ENCODE results near the gene TMEM266.

The TMEM266 gene

DNA sequence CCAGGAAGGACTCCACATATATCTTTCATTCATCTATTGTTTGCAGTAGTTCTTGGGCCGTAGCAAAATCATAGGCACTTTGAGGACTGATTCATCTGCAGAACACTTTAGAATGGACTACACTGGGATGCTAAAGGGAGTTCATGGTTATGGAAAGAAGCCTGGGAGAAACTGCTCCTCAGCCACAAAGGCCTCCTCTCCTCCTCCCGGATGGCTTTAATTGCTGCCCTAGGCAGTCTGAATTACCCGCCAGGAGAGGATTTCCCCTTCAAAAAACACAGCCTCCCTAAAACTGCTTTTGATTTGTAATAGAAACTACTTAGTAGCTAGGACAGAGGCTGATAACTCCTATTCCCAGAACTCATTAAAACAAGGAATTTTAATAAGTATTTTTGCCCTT lies 4.6 kb downstream of the TMEM266 start:
- in situ Hi-C loops (cut with MboI; ENCODE audit: low pct_unique_long_range_greater_than_20kb, low sequenced_read_pairs), result no loop called here
- DNase-seq, result no peak

GRCh38 chr15:76065245-76065644 lies 5.5 kb downstream of the TMEM266 start:
- peak; percentile 67 for DNase-seq
- in situ Hi-C loops (cut with MboI; ENCODE audit: low pct_unique_long_range_greater_than_20kb, low sequenced_read_pairs), result no loop called here

DNA sequence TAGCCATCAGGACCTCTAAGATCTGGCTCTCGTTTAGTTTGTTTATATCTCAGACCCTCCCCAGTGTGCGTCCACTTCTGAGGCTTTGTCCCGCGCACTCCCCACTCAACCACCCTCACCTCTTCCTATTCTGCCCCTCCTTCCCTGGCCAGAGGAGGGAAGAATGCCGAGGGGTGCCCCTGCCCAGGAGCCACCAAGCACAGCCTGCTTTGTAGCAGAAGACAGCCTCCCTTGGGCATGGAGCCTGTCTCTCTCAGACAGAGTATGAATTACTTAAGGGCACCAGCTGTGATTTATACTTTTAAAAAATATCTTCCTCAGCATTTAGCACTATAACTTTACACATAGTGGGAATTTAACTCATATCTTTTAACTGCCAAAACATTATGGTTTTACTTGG lies 6.0 kb downstream of the TMEM266 start:
- in situ Hi-C loops (cut with MboI; ENCODE audit: low pct_unique_long_range_greater_than_20kb, low sequenced_read_pairs), result no loop called here
- DNase-seq, result no peak

DNA sequence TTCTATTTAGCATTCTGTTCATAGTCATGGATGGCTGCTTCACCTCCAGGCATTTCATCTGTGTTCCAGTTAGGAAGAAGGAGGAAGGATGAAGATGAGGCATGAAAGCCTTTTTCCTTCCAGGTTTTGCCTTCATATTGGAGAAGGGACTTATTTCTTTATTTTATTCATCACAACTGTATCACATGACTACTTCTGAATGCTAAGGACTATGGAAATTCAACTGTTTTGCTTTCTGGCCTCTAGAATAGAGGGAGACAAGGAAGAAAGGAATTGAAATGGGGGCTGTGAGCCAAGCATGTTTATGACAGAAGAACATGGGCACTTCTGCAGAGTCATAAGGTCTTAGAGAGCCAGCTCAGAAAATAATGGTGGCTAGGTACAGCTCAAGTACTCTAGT lies 10.4 kb downstream of the TMEM266 start:
- in situ Hi-C loops (cut with MboI; ENCODE audit: low pct_unique_long_range_greater_than_20kb, low sequenced_read_pairs), result no loop called here
- DNase-seq, result no peak

GRCh38 chr15:76070921-76071635 lies 11.3 kb downstream of the TMEM266 start:
- no peak for DNase-seq
- in situ Hi-C loops (cut with MboI; ENCODE audit: low pct_unique_long_range_greater_than_20kb, low sequenced_read_pairs), result no loop called here

DNA sequence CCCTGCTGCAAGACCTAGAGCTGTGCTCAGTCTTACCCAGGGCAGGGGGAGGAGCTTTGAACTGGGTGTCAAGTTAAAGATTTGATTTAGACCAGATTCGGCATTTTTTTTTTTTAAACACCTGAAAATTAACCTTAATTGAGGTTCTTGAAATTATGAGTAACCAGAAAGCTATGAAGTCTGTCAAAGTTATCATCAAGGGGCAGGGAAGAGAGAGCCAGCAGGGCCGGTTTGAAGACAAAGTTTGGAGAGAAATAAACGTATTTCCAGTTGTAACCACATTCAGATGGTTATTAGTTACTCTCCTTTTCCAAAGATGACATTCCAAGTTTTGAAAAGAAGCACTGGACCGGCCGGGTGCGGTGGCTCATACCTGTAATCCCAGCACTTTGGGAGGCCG lies 12.0 kb downstream of the TMEM266 start:
- DNase-seq, result no peak
- in situ Hi-C loops (cut with MboI; ENCODE audit: low pct_unique_long_range_greater_than_20kb, low sequenced_read_pairs), result no loop called here

DNA sequence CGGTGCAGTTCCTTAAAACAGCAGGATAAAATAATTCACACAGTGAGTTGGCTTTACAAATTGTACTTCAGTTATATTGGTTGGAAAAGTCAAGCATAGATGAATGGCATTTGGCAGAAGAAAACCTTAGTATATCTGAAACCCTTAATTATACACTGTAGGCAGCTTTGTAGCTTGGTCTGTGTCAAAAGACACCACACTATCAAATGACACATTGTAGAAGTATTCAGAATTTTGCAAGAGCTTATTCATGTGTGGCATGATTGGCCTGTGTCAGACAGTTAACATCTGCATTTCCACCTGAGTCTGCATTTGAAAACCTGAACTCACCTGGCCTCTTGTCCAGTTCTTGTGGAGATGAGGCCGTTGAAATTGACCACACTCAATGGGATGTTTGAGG lies 13.8 kb downstream of the TMEM266 start:
- in situ Hi-C loops (cut with MboI; ENCODE audit: low pct_unique_long_range_greater_than_20kb, low sequenced_read_pairs), result no loop called here
- no peak for DNase-seq

DNA sequence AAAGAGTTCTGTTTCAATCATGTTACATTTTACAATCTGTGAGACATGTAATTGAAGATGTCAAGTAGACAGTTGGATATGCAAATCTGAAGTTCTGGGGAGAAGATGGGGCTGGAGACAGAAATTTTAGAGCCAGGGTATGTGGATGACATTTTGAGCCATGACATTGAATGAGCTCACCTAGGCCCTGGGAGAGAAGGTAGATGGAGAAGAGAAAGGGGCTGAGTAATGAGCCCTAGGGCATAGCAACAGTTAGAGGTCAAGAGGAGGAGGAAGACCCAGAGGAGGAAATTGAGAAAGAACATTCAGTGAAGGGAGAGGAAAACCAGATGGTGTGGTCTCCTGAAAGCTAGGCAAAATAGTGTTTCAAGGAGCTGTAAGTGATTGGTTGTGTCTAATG lies 15.3 kb downstream of the TMEM266 start:
- DNase-seq, result no peak
- in situ Hi-C loops (cut with MboI; ENCODE audit: low pct_unique_long_range_greater_than_20kb, low sequenced_read_pairs), result no loop called here

GRCh38 chr15:76078285-76078877 lies 18.6 kb downstream of the TMEM266 start:
- in situ Hi-C loops (cut with MboI; ENCODE audit: low pct_unique_long_range_greater_than_20kb, low sequenced_read_pairs), result no loop called here
- DNase-seq, result no peak

GRCh38 chr15:76084256-76084655 lies 24.5 kb downstream of the TMEM266 start:
- in situ Hi-C loops (cut with MboI; ENCODE audit: low pct_unique_long_range_greater_than_20kb, low sequenced_read_pairs), result no loop called here
- DNase-seq, result no peak

GRCh38 chr15:76098685-76099084 lies 38.9 kb downstream of the TMEM266 start:
- DNase-seq, result no peak
- in situ Hi-C loops (cut with MboI; ENCODE audit: low pct_unique_long_range_greater_than_20kb, low sequenced_read_pairs), result no loop called here

GRCh38 chr15:76099388-76099787 lies 39.6 kb downstream of the TMEM266 start:
- DNase-seq, result no peak
- in situ Hi-C loops (cut with MboI; ENCODE audit: low pct_unique_long_range_greater_than_20kb, low sequenced_read_pairs), result no loop called here

DNA sequence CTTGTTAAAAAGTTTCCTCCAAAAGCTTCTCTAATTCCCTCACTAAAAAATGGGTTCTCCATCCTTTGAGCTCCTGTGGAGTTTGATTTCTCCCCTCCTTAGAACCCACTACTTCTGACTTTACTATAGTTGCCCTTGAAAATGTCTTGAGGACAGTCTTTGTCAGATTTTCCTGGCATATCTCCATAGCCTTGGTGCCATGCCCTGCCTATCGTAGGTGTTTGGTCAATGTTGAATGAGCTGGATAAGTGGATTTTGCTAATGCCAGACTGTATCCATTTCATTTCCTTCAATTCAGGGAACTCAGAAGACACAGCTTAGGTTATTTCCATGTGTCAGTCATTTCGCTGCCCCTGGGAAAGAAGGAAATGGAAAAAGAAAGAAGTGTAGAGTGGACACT lies 40.6 kb downstream of the TMEM266 start:
- DNase-seq, result no peak
- in situ Hi-C loops (cut with MboI; ENCODE audit: low pct_unique_long_range_greater_than_20kb, low sequenced_read_pairs), result no loop called here

DNA sequence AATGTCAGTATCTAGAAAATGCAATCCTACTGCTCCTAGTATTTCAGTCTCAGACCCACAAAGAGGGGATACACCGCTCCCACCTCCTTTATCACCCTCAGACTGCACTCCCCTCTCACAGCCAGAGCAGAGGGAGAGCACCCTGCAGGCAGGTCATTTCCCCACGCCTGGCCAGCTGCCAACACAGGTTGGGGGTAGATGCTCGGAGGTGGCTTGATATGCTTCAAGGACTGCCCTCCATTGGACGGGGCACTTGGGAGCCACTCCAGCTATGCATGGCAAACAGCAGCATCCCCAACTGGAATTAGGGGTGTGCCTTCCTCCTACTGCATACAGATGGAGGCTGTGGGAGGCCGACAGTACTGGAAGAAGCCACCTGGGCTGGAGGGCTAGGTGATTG lies 41.9 kb downstream of the TMEM266 start:
- no peak for DNase-seq
- in situ Hi-C loops (cut with MboI; ENCODE audit: low pct_unique_long_range_greater_than_20kb, low sequenced_read_pairs), result no loop called here

DNA sequence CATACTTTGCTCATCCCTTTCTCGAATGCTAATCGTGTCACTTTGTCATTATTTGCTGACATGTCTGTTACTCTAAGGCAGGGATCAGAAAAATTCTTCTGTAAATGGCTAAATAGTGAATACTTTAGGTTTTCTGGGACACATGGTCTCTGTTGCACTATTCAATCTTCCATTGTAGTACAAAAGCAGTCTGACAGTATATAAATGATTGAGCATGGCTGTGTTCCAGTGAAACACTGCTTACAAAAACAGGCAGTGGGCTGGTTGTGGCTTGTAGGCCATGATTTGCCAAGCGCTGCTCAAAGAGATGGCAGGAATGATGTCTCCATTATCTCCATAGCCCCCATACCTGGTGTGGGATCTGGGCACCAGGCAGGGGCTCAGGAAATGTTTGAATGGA lies 45.6 kb downstream of the TMEM266 start:
- in situ Hi-C loops (cut with MboI; ENCODE audit: low pct_unique_long_range_greater_than_20kb, low sequenced_read_pairs), result no loop called here
- DNase-seq, result no peak

DNA sequence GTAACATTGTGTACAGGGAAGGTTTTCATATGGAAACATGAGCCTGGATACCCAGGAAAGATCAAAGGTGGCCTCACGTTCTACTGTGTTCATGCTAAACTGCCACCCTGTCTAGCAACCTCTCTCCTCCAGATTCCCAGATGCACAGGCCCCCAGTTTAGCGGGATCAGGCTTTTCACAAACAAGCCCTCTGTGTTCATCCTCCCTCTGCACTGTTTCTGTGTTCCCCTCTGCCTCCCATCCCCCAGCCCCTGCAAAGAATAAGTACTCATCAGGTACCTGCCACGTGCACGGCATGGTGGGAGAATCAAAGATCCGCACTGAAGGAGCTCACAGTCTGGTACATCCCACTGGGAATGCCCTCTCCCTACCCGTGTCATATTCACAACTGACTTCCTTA lies 46.1 kb downstream of the TMEM266 start:
- in situ Hi-C loops (cut with MboI; ENCODE audit: low pct_unique_long_range_greater_than_20kb, low sequenced_read_pairs), result no loop called here

GRCh38 chr15:76107169-76107568 lies 47.4 kb downstream of the TMEM266 start:
- in situ Hi-C loops (cut with MboI; ENCODE audit: low pct_unique_long_range_greater_than_20kb, low sequenced_read_pairs), result no loop called here
- DNase-seq, result no peak

More for the DNA sequence above, 46.1 kb downstream of the TMEM266 start:
- DNase-seq, result no peak

- in situ Hi-C loops (cut with MboI; ENCODE audit: low pct_unique_long_range_greater_than_20kb, low sequenced_read_pairs), result no loop called here
- no peak for DNase-seq
These were observed 48.4 kb downstream of the TMEM266 start for GRCh38 chr15:76108021-76108723.

DNA sequence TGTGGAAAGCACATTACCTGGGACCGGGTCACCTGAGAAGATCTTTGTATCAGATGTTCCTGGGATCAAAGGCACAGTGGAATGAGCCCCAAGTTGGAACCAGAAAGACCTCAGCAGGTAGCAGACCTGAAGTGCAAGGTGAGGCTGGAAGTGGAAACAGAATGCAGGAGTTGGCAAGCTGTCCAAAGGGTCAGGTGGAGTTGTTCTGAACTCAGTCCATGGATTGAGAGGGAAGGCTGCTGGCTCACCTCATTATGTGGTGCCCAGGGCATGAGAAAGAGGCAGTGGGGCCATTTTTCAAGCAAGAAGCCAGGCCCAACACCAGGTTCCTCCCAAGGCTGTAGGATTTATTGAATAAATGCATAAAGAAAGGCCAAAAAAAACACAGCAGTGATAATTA lies 49.3 kb downstream of the TMEM266 start:
- in situ Hi-C loops (cut with MboI; ENCODE audit: low pct_unique_long_range_greater_than_20kb, low sequenced_read_pairs), result no loop called here
- no peak for DNase-seq

GRCh38 chr15:76114561-76114960 lies 54.8 kb downstream of the TMEM266 start:
- in situ Hi-C loops (cut with MboI; ENCODE audit: low pct_unique_long_range_greater_than_20kb, low sequenced_read_pairs), result no loop called here
- no peak for DNase-seq
